Measurements from ENCODE around the gene PALLD.

GRCh38 chr4:168732714-168733113 is 235.9 kb downstream of the PALLD start:
- TF ChIP-seq CTCF (IDR thresholded peaks at IDR 0.05): no peak
- TF ChIP-seq POLR2A (IDR thresholded peaks at IDR 0.05): no peak

All from testis (tissue), 2 donors.